Activated naive CD8-positive, alpha-beta T cell treated with anti-CD3 and anti-CD28 coated beads, Interleukin-2, amount 50 U/mL, for 24 hours (primary cell): ENCODE results near the gene LGALS7.
"Not testable (repeated sequence)": the region's sequence is repeated elsewhere in the genome, so short reads cannot be mapped to it uniquely, and the experiment has no call there.

Source experiments
- ATAC-seq: fragments of 150-1000 bp; cut with Tn5 transposase; one replicate; pipeline ENCODE4 v1.10.0; 2021
- DNase-seq: peaks from one replicate; pipeline ENCODE4 v3.0.0; 2021
- H3K27ac Mint-ChIP-seq: one replicate; pipeline ENCODE4 v1.8.0; 2021; ENCODE audit warnings: mild to moderate bottlenecking, mixed read lengths
- H3K27me3 Mint-ChIP-seq: one replicate; pipeline ENCODE4 v1.8.0; 2021; ENCODE audit warnings: mixed read lengths
- H3K36me3 Mint-ChIP-seq: one replicate; pipeline ENCODE4 v1.8.0; 2021; ENCODE audit warnings: low read depth, mixed read lengths
- H3K4me1 Mint-ChIP-seq: one replicate; pipeline ENCODE4 v1.8.0; 2021; ENCODE audit warnings: mixed read lengths
- H3K4me3 Mint-ChIP-seq: one replicate; pipeline ENCODE4 v1.8.0; 2021; ENCODE audit warnings: mild to moderate bottlenecking, moderate library complexity, mixed read lengths
- H3K9me3 Mint-ChIP-seq: one replicate; pipeline ENCODE4 v1.8.0; 2021; ENCODE audit warnings: mixed read lengths

Gene LGALS7

DNA sequence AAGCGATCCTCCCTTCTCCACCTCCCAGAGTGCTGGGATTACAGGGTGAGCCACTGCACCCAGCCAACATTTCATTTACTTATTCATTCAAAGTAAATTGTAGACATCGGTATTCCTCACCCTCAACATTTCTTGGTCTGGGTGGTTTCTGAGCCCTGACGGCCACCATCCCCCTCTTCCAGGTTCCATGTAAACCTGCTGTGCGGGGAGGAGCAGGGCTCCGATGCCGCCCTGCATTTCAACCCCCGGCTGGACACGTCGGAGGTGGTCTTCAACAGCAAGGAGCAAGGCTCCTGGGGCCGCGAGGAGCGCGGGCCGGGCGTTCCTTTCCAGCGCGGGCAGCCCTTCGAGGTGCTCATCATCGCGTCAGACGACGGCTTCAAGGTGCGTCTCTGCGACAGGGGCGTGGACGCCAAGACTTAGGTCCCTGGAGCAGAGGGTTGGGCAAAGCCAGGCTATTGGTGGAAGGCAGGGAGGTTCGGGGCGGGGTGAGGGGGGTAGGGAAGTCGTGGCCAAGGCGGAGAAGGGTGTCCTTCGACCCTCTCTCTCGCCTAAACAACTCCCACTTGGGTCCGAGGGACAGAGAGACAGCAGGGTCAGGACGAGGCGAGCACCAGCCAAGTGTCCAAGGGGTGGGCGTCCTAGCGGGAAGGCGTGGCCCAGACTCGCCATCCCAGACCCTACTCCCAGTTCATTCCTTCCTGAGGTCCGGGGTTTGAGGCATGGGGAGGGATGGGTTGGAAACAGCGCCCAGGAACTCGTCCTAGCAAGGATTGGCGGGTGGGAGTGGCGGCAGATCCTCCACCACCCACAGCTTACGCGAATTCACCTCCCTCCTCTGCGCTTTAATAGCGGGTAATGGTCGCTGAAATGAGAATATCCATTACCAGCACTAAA, 17.4 kb upstream of the LGALS7 start:
- H3K27me3 Mint-ChIP-seq, H3K4me3 Mint-ChIP-seq, DNase-seq: not testable (repeated sequence)

DNA sequence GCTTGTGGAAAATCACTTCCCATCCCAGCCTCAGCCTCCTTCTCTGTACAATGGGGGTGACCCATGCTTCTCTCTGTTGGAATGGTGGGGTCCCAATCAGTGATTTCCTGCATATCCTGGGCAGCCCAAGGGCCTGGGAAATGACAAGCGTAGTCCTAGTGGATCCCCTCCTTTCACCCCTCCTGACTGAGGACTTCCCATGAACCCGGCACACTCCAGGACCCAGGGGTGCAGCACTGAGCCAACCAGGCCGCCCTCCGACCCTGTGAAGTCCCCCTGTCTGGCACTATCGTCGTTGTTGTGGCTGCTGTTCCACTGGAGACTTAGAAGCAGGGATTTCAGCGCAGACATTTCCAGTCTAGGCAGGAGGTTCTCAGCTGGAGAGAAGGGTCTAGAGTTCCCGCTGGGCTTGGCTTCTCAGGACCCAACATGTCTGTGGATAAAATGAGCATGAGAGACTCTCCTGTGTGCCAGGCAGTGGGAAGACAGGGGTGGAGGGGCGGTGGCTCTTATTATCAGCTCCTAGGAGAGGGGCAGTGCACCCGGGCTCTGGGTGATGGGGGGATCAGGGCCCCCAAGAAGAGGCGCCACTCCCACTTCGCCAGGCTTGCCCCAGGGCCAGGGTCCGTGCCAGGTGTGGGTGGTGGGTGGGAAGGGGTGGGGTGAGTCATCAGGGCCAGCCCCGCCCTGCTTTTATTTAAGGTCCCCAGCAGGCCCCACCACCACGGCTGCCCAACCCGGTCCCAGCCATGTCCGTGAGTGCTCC, 15.3 kb upstream of the LGALS7 start, which contains the start of gene LGALS7B:
Gene LGALS7B, plus strand, starts transcription at position 723 of the 766 bp plus-strand sequence. Its CDS starts 27 bp downstream, at position 750.
- Mint-ChIP-seq H3K36me3 (no peaks in the 10 kb centered on the region), H3K27ac (no peak within 1 kb of the TSS), H3K27me3 (no peaks in the 10 kb centered on the region), H3K9me3 (no peaks in the 10 kb centered on the region), H3K4me3 (no peak within 1 kb of the TSS), H3K4me1 (peaks cover 6% of the 10 kb centered on the region)
- ATAC-seq: no peak
- no peak for DNase-seq

More for the DNA sequence above, 17.4 kb upstream of the LGALS7 start:
- not testable (repeated sequence) for H3K4me1 Mint-ChIP-seq, H3K36me3 Mint-ChIP-seq, H3K9me3 Mint-ChIP-seq, ATAC-seq, H3K27ac Mint-ChIP-seq

DNA sequence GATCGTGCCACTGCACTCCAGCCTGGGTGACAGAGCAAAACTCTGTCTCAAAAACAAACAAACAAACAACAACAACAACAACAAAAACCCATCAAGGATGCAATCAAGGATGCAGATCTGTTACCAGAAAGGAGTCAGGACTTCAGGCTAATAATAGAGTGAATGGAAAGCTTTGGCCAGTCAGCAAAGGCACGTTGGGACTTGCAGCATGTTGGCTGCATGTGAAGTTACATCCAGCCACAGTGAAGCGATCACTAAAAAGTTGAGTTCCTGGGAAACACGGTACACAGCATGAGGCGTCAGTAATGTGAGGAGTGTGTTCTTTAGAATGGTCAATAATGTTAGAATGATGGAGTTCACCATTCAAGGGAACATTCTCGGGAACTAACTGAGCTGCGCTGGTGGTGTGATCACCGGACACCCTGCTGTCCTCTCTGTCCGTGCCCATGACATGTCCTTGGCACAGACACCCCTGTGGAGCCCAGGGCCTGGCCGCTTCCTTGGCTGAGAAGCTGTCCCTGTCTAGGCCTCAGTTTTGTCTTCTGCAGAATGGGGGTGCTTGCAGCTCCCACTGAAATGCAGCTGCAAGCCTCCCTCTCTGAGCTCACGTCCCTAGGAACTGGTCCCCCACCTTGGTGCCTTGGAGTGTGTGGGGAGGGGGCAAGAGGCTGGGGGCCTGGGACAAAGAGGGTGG, 13.4 kb upstream of the LGALS7 start:
- no peak overlapping the region for H3K27ac Mint-ChIP-seq

DNA sequence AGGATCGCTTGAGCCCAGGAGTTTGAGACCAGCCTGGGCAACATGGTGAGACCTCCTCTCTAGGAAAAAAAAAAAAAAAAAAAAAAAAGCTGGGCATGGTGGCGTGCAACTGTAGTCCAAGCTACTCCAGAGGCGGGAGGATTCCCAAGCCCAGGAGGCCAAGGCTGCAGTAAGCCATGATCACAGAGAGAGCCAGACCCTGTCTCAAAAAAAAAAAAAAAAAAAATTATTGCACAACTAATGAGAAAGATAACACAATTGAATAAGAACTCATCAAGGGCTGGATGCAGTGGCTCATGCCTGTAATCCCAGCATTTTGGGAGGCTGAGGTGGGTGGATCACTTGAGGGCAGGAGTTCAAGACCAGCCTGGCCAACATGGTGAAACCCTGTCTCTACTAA, 12.7 kb upstream of the LGALS7 start:
- H3K9me3 Mint-ChIP-seq, H3K4me1 Mint-ChIP-seq, H3K4me3 Mint-ChIP-seq, ATAC-seq, DNase-seq, H3K27me3 Mint-ChIP-seq, H3K36me3 Mint-ChIP-seq, H3K27ac Mint-ChIP-seq: not testable (repeated sequence)

More for the DNA sequence above, 13.4 kb upstream of the LGALS7 start:
- H3K27me3 Mint-ChIP-seq: no peaks in the 10 kb centered on the region
- peaks cover 2% of the 10 kb centered on the region for H3K4me1 Mint-ChIP-seq
- no peaks in the 10 kb centered on the region for H3K36me3 Mint-ChIP-seq
- H3K4me3 Mint-ChIP-seq: no peak overlapping the region
- no peak for DNase-seq
- H3K9me3 Mint-ChIP-seq: no peaks in the 10 kb centered on the region
- no peak for ATAC-seq

DNA sequence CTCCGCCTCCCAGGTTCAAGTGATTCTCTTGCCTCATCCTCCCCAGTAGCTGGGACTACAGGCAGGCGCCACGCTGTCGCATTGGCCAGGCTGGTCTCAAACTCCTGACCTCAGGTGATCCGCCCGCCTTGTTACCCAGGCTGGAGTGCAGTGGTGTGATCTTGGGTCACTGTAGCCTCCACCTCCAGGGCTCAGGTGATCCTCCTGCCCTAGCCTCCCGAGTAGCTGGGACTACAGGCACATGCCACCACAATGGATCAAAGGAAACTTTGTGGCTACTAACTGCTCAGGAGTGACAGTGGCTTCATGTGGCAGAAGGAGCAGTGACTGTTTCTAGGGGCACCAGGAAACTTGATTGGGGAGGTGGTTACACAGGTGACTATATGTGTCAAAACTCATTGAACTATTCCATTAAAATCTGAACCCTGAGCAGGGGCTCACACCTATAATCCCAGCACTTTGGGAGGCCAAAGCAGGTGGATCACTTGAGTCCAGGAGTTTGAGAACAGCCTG, 11.9 kb upstream of the LGALS7 start:
- H3K36me3 Mint-ChIP-seq: no peaks in the 10 kb centered on the region

DNA sequence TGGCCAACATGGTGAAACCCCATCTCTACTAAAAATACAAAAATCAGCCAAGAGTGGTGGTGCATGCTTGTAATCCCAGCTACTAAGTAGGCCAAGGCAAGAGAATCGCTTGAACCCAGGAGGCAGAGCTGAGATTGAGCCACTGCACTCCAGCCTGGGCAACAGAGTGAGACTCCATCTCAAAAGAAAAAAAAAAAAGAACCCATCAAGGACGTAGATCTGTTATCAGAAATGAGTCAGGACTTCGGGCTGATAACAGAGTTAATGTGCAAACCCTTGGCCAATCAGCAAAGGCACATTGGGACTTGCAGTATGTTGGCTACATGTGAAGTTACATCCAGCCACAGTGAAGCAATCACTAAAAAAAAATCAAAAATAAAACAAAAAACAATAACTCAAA, 10.9 kb upstream of the LGALS7 start:
- Mint-ChIP-seq H3K9me3 (no peaks in the 10 kb centered on the region), H3K27ac (no peak overlapping the region), H3K4me3 (no peak overlapping the region), H3K36me3 (no peaks in the 10 kb centered on the region), H3K4me1 (peaks cover 2% of the 10 kb centered on the region), H3K27me3 (peaks cover 5% of the 10 kb centered on the region)
- DNase-seq (no peak), ATAC-seq (no peak)

More for the DNA sequence above, 11.9 kb upstream of the LGALS7 start:
- H3K27ac Mint-ChIP-seq: no peak overlapping the region
- no peaks in the 10 kb centered on the region for H3K9me3 Mint-ChIP-seq
- no peak for DNase-seq
- H3K4me3 Mint-ChIP-seq: no peak overlapping the region
- peaks cover 5% of the 10 kb centered on the region for H3K27me3 Mint-ChIP-seq
- H3K4me1 Mint-ChIP-seq: peaks cover 2% of the 10 kb centered on the region
- ATAC-seq: no peak

DNA sequence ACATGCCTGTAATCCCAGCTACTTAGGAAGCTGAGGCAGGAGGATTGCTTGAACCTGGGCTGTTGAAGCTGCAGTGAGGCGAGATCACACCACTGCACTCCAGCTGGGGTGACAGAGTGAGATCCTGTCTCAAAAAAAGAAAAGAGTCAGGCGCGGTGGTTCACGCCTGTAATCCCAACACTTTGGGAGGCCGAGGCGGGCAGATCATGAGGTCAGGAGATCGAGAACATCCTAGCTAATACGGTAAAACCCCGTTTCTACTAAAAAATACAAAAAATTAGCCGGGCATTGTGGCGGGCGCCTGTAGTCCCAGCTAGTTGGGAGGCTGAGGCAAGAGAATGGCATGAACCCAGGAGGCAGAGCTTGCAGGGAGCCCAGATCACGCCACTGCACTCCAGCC, 8.9 kb upstream of the LGALS7 start:
- not testable (repeated sequence) for H3K4me1 Mint-ChIP-seq, H3K4me3 Mint-ChIP-seq, H3K27ac Mint-ChIP-seq, H3K9me3 Mint-ChIP-seq, H3K27me3 Mint-ChIP-seq, ATAC-seq, DNase-seq, H3K36me3 Mint-ChIP-seq

DNA sequence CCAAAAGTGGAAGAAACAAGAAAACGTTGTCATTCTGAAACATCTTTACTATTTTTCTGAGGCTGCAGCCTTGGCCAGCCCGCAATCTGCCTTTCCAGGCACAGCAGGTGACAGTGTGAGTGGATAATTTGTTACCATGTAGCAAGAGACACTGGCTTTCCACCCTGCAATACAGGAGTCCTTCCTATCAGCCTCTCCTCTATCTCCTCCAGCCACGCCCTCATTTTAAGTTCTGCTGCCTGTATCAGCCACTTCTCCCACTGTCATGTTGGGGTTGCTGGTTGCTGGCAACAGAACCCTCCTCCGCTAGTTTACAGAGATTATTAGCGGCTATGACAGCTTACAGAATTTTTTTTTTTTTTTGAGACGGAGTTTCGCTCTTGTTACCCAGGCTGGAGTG, 7.7 kb upstream of the LGALS7 start:
- Mint-ChIP-seq H3K27me3 (peaks cover 7% of the 10 kb centered on the region), H3K27ac (no peak overlapping the region), H3K9me3 (no peaks in the 10 kb centered on the region), H3K4me3 (no peak overlapping the region), H3K36me3 (no peaks in the 10 kb centered on the region), H3K4me1 (peaks cover 2% of the 10 kb centered on the region)
- ATAC-seq: no peak
- DNase-seq: no peak

DNA sequence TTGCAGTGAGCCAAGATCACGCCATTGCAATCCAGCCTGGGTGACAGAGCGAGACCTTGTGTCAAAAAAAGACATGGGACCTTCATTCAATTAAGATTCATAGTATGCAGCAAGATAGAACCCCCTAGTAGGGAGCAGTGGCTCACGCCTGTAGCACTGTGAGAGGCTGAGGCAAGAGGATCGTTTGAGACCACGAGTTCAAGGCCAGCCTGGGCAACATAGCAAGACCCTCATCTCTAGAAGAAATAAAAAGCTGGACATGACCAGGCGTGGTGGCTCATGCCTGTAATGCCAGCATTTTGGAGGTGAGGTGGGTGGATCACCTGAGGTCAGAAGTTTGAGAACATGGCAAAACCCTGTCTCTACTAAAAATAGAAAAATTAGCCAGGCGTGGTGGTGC, 7.1 kb upstream of the LGALS7 start:
- Mint-ChIP-seq H3K36me3 (no peaks in the 10 kb centered on the region), H3K9me3 (no peaks in the 10 kb centered on the region), H3K27me3 (peaks cover 7% of the 10 kb centered on the region), H3K27ac (no peak overlapping the region), H3K4me3 (no peak overlapping the region), H3K4me1 (peaks cover 2% of the 10 kb centered on the region)
- ATAC-seq (no peak), DNase-seq (no peak)

DNA sequence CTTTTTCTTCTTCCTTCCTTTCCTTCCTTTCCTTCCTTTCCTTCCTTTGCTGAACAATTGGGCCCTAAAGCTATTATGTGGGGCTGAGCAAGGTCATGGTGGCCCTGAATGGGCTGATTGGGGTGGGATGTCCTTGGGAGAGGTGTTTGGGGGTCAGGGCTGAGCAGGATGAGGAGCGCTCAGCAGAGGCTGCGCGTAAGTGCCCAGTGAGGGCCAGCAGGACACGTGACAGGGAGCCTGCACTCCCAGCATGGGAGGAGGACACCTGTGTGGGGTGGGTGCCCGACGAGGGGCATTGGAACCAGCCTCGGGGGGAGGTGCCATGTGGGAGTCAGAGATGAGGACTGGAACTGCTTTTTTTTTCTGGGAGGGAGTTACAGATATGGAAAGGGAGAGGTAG, 5.4 kb upstream of the LGALS7 start:
- Mint-ChIP-seq H3K9me3 (no peaks in the 10 kb centered on the region), H3K27ac (no peak overlapping the region), H3K4me1 (no peaks in the 10 kb centered on the region), H3K27me3 (peaks cover 7% of the 10 kb centered on the region), H3K4me3 (no peak overlapping the region), H3K36me3 (no peaks in the 10 kb centered on the region)
- DNase-seq (no peak), ATAC-seq (no peak)

DNA sequence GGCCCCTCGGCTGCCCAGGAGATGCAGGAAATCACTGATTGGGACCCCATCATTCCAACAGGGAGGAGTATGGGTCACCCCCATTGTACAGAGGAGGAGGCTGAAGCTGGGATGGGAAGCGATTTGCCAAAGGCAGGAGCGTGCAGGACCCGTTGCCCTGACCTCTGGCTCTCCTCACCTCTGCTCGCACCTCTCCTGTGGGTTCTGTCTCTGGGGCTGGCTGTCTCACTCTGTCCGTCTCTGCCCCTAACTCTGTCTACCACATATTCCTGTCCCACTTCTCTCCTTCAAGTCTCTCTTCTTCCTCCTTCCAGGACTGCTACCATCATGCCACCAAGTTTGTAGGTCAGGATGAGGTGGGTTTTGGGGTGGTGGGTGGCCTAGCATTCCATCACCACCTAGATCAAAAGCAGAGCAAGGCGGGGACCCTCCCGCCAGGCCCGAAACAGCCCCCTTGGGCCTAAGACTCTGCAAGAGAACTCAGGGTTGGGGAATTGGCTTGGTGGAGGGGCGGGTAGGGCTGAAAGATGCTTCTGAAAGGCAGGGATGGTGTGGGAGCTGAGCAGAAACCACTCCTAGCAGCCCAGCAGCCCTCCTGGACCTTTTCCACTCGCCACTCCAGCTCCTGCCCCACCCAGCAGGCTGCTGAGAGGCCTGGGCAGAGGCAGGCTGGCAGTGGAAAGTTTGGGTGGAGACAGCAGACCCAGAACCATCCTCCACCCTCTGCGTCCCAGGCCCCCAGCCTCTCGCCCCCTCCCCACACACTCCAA, 1.0 kb upstream of the LGALS7 start:
- H3K27me3 Mint-ChIP-seq: peaks cover 2% of the 10 kb centered on the region
- H3K4me3 Mint-ChIP-seq: no peak overlapping the region
- ATAC-seq (no peak), DNase-seq (no peak)
- H3K4me1 Mint-ChIP-seq: peaks cover 3% of the 10 kb centered on the region
- H3K27ac Mint-ChIP-seq: no peak overlapping the region
- no peaks in the 10 kb centered on the region for H3K36me3 Mint-ChIP-seq
- H3K9me3 Mint-ChIP-seq: no peaks in the 10 kb centered on the region

DNA sequence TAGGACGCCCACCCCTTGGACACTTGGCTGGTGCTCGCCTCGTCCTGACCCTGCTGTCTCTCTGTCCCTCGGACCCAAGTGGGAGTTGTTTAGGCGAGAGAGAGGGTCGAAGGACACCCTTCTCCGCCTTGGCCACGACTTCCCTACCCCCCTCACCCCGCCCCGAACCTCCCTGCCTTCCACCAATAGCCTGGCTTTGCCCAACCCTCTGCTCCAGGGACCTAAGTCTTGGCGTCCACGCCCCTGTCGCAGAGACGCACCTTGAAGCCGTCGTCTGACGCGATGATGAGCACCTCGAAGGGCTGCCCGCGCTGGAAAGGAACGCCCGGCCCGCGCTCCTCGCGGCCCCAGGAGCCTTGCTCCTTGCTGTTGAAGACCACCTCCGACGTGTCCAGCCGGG, 1.7 kb downstream of the LGALS7 start:
- H3K4me3 Mint-ChIP-seq, ATAC-seq, H3K9me3 Mint-ChIP-seq, H3K4me1 Mint-ChIP-seq, H3K27me3 Mint-ChIP-seq, DNase-seq, H3K27ac Mint-ChIP-seq, H3K36me3 Mint-ChIP-seq: not testable (repeated sequence)

DNA sequence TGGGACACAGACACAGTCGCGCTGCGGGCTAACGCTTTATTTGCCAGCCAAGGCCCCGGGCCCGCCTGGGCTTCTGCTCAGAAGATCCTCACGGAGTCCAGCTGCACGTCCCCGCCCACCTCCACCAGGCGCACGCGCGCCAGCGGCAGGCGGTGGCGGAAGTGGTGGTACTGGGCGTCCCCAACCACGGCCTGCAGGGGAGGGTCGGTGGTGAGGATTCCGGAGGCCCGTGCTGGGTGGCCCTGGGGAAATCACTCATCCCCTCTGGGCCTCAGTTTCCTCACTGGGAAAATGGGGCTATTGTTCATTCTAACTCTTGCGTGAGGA, 2.4 kb downstream of the LGALS7 start:
- H3K36me3 Mint-ChIP-seq, H3K27ac Mint-ChIP-seq, H3K4me1 Mint-ChIP-seq, DNase-seq, H3K9me3 Mint-ChIP-seq, H3K27me3 Mint-ChIP-seq, H3K4me3 Mint-ChIP-seq: not testable (repeated sequence)
- ATAC-seq: peak; percentile 82
